ENCODE results near the gene C2orf76.
"Not testable (repeated sequence)": the region's sequence is repeated elsewhere in the genome, so short reads cannot be mapped to it uniquely, and the experiment has no call there.

C2orf76 gene

DNA sequence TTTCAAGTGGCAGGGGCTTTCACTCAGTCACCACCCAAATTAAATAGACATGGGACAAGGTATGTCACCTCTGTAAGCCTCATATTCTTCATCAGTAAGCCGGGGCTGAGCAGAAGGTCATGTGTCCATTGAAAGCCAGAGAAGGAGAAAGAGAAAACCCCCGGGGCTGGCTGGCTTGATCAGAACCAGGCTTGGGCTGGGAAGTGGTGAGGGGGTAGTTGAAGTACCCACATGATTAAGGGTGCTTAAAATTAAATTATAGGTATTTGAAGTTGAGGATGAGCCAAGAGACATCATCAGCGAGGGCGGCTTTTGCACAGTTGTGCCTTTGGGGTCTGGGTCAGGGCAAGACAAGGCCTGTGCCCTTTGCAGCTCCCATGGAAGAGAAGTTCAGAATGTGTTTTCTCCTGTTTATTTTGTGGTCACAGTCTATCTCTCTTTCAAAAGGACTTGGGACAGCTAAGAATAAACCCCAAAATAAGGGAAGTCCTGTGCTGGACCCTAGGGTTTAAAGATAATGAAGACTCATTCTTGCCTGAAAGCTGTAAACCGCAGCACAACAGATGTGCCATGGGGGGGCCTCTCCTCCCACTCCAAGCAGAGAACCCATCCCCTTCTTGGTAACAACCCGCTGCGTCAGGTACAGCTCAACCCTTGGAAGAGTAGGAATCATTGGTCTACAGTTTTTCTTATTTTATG, 10.8 kb upstream of the C2orf76 start:
- no peak for DNase-seq

- DNase-seq, result no peak
Measured at GRCh38 chr2:119376810-119377209, 10.2 kb upstream of the C2orf76 start.

DNA sequence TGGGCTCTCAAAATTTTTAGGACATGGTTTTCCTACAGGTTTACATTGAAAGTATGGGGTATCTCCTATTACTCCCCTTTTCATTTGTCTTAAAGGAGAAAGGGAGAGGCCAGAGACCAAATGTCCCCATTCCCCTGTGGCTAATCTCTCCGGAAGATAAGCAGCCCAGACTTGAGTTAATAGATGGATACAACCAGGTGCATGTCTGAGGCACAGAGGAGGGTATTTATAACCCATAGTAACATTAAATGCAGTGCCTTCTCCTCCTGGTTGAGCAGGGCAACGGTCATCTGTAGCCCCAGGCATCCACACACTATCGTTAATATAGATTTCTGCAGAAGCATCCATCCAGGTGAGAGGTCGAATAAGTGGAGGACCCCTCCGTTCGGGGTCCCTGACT, 9.8 kb upstream of the C2orf76 start:
- DNase-seq, result not testable (repeated sequence)

GRCh38 chr2:119373907-119374745, 7.5 kb upstream of the C2orf76 start:
- DNase-seq, result not testable (repeated sequence)

GRCh38 chr2:119372778-119373568, 6.3 kb upstream of the C2orf76 start:
- no peak for DNase-seq

GRCh38 chr2:119371111-119371510, 4.5 kb upstream of the C2orf76 start:
- no peak for DNase-seq

GRCh38 chr2:119369845-119370244, 3.2 kb upstream of the C2orf76 start:
- DNase-seq, result no peak

DNA sequence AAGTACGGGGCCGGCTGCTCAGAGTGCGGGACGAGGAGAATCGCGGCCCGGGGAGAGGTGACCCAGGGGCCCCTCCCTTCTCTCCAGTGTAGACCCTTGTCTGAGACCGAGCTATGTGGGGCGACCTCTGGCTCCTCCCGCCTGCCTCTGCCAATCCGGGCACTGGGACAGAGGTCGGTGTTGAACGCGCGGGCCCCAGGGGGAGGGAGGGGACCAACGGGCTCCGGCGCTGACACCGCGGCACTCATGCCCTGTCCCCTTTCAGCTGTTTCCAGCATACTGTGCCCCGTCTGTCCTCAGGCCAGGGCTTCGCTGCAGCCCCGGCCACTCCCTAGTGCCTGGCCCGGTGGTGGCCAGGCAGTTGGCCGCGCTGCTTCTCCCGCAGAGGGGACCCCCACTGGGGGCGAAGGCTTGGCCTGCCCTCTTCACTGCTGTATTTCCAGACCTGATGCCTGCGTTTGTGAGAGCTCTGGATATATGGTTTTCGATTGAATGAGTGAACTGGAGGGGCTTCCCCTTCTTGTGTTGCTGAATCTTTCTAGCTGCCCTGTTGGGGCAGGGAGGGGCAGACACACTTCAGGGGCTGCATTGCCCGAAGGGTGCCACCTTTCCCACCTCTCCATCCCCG, 952 bp upstream of the C2orf76 start:
- DNase-seq, result peak; percentile 45

DNA sequence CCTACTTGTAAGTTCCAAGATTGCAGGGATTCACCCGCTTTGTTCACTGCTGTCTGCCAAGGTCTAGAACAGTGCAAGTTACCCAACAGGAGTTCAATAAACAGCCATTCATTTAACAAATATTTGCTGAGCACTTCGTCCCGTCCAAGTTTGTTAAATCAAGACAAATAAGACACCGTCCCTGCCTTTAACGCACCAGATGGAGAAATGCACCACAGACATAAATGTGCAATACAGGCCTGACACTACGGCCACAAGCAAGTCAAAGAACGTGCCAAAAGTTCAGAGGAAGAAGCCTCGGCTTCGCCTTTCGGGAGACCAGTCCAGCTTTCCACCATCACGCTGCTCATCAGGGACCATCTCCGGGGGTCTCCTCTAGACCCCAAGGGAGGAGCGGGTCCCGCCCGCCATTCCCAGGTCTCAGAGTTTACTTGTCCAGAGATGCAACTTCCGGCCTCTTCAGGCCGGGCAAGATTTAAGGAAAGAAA, 429 bp downstream of the C2orf76 start:
- DNase-seq, result peak; percentile 33

GRCh38 chr2:119365436-119365835, 1.2 kb downstream of the C2orf76 start:
- no peak for DNase-seq

DNA sequence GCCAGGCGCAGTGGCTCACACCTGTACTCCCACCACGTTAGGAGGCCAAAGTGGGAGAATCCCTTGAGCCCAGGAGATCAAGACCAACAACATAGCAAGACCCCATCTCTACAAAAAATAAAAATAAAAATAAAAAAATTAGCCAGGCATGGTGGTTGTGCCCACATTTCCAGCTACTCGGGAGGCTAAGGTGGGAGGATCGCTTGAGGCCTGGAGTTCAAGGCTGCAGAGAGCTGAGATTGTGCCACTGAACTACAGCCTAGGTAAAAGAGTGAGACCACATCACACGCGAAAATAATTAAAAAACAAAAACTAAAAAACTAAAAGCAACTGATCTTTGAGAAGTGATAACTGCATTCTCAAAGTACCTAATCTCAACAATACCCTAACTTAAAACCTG, 1.8 kb downstream of the C2orf76 start:
- DNase-seq, result no peak

DNA sequence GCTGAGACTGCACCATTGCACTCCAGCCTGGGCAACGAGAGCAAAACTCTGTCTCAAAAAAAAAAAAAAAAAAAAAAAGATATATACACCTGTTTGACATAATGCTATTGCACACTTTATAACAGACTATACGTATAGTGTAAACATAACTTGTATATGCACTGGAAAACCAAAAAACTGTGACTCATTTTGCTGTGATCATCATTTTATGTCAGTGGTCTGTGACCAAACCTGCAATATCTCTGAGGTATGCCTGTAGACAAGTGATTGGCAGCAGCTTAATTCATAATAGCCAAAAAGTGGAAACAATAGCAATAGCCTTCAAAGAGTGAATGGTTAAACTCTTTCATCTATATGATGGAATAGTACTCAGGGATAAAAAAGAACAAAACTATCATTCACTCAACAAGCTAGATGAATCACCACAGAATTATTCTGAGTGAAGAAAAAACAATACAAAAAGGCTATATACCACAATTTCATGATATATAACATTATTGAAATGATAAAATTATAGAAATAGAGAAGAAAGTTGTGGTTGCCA, 6.1 kb downstream of the C2orf76 start:
- DNase-seq, result no peak

DNA sequence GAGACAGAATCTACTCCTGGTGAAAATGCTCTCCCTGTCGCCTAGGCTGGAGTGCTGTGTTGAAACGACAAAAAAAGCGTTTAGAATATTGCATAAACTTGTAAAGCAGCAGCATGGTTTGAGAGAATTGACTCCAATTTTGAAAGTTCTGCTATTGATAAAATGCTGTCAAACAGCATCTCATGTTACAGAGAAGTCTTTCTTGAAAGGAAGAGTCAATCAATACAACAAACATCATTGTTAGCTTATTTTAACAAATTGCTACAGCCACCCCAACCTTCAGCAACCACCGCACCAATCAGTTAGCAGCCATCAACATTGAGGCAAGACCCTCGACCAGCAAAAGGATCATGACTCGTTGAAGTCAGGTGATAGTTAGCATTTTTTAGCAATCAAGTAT, 6.9 kb downstream of the C2orf76 start:
- DNase-seq, result no peak

DNA sequence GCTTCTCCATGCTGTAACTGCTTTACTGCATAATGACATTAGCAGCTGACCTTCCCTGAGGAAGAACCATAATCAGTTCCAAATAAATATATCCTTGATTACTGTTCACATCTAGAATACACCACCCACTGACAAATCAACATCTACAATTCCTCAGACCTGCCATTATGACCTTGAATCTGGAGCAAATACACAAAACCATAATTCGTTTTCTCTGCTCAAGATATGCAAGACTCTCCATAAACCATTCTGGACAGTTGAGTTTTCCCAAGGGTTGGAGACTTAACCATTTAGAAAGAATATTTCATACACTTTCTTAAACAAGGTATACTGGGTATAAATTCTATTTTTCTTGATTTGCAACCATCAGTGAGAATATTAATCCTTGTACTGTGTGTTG, 11.8 kb downstream of the C2orf76 start:
- DNase-seq, result no peak

- DNase-seq, result no peak
Measured at GRCh38 chr2:119352357-119352756, 14.3 kb downstream of the C2orf76 start.

DNA sequence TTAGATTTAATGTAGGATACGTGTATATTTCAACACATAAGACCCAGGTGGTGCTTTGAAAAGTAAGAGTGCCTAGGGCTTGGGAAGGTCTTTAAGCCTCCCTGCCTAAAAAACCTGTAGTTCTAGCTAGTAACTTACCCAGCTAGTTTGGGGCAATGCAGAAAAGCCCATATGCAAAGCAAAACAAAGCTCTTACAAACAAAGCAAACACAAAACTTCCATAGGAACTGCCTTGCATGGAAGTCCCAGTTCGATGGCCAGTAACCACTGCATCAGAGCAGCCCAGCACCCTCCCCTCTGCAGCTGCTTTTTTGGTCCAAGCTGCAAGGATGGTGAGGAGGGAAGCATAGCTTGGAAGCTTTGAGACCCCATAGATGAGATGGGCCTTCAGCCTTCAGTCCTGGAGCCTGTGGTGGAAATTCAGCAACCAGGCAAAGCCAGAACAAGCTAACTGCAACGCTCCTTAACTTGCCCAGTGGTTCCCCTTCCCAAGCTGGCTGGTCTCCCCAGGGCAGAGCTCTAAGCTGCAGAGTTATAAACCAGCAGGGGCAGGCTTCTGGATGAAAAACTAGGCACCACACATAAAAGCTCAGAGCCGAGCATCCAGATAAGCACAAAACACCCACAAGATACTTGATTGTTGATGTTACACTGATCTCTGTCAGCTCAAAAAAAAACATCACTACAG, 16.2 kb downstream of the C2orf76 start:
- DNase-seq, result no peak

- no peak for DNase-seq
Measured at GRCh38 chr2:119349289-119349688, 17.3 kb downstream of the C2orf76 start.

GRCh38 chr2:119341684-119342083, 24.9 kb downstream of the C2orf76 start:
- no peak for DNase-seq

GRCh38 chr2:119339562-119339923, 27.1 kb downstream of the C2orf76 start:
- no peak for DNase-seq

DNA sequence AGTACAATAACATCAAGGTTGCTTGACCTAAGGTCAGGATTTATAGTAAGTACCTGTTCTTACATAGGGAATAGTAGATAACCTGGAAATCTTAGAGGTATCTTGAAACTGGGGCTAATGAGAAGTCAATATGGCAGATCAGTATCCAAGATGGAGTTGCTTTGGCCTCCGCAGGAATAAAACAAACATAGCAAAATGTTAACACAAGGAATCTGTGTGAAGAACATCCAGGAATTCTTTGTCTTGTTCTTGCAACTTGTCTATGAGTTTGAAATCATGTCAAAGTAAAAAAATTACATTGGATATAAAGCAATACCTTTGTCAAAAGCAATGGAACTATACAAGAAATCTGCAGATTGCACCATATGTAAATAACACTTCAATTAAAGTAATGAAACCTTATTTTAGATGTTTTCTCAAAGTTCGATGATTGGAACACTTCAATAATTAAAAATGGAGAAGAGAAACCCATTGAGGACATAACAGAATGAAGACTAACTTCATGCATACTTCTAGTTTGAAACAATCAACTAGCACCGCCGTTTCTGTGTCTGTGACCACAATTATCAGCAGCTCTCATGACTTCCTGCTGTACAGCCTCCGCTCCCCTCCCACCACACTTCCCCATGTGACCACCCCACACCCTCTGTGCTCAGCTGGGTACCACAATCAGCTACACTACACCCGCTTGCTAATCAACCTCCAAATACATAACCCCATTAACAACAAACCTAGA, 27.6 kb downstream of the C2orf76 start:
- no peak for DNase-seq

- no peak for DNase-seq
Measured at GRCh38 chr2:119338272-119338671, 28.4 kb downstream of the C2orf76 start.
